NCI-H2107 treated with DMSO at 0.1 percent for 48 hours (cell line): ENCODE results near the gene FBN1.

ENCODE experiments used
- DNase-seq: peaks from one replicate; lab custom pipeline; 2025; ENCODE audit not compliant: unreplicated experiment; lab: John Stamatoyannopoulos, UW

The FBN1 gene

DNA sequence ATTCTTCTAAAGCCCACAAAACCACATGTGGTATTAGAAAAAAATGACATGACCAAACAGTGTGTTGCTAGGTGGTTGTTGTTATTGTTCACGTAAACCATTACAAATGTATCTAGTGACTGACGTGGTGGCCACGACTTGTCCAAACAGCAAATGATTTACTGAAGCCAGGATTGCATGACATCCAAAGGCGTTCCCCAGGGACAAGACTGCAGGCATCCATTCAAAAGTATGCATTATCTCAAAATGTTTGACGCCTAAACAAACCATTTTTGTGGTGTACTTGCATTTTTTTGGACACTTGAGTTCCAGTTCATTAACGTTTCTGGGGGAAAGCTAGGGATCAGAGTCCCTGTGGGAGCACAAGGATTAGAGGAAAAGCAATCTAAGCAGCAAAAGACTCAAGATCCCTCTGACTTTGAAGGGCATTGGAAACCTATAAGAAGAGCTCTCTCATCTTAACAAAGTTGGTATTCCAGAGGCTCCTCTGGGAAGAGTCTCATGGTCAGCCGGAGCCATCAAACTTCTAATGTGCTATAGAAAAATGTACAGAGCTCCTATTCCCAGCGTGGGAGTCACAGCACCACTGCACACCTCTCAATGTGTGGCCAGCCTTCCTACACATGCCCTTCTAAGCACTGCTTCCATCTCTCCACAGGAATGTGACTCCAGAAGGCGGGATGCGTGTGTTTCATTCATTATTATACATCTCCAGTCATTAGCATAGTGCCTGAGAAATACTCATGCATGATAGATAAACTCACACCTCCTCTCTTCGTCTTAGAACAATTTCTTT lies 62.9 kb downstream of the FBN1 start:
- no peak for DNase-seq

DNA sequence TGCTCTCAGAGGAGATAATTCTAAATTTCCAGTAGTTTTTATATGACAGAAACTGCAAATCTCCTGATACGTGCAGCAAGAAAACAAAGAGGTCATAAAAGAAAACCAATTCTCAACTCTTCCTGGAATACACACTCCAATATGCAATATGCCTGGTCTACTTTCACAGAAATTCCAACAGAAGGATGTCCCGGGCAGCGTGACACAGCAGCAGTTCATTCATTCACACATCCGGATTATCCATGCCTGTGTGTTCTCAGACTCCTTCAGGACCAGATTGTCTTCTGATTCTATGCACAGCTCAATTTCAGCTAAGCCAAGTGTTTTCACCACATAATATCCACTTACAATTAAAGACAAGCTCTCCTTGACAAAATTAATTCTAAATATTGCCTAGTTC lies 64.3 kb downstream of the FBN1 start:
- no peak for DNase-seq

DNA sequence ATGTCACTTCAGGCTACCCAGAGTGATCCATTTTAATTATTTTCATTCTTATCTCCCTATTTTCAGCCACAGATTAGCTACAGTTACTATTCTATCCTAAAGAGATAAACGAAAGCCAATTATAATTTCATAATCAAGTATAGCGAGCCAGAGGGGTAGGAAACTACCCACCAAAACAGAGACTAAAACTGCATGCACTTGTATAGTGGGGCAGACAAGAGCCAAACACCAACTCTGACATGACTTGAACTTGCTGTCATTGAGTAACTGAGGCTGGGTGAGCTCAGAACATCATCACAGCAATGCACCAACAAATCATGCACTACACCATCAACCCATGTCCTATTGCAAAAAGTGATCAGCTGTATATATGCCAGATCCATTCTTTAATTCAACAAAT lies 64.8 kb downstream of the FBN1 start:
- DNase-seq = no peak

DNA sequence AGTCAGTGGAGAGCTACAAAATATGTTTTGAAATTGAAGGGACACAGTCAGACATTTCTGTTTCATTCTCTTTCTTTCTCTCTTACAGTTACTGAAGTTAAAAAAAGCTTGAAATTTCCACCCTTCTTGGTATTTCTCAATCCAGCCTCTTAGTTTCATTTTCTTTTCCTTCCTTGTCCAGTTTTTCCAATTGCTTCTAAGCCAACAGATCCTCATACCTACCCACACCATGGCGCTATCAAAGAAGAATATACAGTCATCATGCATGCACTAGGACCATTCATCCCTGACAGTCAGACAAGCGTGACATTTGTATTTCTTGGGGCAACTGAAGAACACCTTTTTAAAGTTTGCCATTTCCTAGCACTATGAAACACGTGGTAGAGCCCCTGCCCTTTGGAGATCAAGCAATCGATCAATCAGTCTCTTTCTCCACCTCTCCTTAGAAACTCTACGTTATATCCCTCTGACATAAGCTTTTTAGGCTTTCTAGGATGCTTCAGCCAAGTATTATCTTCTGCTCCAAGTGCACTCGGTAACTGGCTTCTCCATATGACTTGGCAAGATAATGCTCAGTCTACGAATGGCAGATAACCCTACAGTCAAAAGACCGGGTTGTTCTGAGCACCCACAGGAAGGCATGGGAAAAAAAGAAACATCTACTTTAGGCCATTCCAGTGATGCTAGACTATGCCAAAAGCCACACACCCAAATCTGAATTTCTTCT lies 65.4 kb downstream of the FBN1 start:
- DNase-seq = no peak

DNA sequence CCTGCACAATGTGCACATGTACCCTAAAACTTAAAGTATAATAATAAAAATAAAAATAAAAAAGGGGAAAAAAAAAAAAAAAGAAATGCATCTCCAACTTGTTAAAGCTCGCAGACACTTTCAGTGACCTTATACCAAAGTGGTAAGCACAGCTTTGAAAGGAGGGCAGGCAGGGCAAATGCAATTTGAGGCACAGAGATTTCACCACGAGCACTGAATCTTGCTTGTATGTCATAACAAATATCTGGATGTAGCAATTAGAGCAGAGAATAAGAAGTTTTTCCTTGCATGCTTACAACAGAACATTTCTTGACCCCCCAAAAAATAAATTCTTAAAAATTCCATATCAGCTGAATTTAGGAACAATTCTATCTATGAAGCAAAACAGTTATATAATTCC lies 66.5 kb downstream of the FBN1 start:
- no peak for DNase-seq

DNA sequence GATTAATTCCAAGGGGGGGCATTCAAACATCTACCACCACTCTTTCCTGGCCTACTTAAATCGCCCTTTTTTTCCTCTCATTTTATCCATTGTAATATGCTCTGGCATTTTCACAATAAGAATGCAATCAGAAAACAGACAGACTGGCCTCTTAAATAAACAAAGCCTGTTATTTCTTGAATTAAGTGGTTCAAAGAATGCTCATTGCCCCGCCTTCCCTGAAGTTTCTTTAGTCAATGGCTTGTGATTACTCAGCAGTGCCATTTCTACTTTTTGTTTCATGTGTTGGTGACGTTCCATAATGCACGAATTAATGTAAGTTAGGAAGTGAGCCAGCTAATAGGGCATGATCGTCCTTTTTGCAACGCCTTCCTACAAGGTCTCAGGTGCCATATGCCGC lies 68.0 kb downstream of the FBN1 start:
- no peak for DNase-seq

DNA sequence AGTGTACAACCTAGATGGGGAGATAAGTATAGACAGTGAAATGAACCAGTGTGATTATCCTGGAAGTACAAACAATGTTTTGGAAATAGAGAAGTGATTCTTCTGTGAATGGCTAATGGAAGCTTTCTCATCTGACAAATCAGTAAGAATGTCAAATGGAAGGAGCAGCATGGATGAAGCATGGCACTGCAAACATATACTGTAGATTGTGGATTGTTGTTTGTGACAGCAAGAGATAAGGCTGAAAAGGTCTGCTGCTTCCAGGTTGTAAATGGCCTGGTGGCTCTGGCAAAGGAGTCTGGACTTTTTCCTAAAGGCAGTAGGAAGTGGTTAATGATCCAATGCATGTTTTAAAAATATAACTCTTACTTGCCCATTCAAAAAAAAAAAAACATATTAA lies 71.3 kb downstream of the FBN1 start:
- no peak for DNase-seq

DNA sequence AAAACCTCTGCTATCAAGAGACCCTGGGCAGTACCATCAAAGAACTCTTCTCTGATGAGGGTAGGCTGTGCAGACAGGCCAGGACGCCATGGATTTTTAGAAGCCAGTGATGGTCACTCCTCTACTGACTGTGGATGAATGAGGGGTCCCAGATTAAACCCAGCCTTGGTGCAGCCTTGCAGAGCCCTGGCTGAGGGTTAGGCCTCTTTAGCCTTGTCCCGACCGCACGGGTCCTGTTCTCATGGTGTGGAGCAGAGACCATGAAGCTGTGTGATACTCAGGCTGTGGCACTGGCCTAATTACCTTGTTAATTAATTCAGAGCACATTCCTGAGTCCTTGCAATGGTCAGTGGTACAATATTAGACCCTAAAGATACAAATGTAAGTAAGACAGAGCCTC lies 71.7 kb downstream of the FBN1 start:
- DNase-seq = no peak

DNA sequence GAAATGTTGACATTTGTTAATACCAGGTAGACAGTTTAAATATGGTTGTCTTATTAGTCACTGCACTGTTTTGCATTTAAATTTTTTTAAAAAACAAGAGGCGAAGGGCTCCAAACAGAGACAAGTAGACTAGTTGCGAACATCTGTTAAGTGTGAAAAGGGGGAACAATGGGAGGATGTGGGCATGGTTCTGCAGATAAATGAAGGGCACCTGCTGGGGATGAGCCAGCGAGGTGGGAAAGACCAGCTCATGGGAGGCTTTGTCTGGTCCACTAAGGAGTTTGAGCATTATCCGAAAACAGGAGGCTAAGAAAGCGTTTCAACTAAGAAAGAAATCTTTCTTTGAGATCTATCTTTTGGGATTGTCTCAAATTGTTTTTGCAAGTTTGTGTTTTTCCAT lies 72.7 kb downstream of the FBN1 start:
- no peak for DNase-seq

DNA sequence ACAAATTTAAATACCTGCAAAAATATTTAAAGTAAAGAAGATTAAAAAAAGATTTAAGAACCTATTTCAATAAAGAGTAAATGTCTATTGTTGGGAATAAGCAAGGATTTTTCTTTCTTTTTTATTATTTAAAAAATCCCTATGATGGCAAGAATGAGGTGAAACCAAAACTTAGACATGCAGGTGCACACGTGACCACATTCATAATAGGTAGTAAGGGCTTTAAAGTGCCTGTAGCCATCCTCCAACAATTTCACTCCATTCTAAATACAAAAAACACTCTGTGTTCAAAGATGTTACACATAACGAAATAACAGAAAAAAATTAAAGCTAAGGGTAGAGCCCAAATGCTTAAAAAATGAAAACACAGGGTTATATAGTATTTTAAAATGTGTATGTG lies 74.0 kb downstream of the FBN1 start:
- DNase-seq = no peak

DNA sequence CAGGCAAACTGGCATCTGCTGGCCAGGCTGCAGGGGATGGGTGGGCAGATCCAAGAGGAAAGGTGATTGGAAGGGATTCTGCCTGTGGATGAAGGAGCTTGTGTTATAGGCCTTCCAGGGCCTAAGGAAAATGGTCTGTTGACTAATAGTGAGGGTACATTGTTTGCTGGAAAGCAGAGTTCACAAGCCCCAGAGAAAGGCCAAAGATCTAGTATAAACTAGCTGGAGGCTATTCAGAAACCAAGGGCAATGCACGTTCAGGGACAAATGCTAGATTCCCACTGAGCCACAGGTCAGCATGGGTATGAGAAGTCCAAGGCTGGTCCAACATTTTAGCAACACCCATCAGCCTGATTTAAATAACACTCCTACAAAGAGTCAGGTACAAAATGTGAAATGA lies 74.7 kb downstream of the FBN1 start:
- DNase-seq = no peak

DNA sequence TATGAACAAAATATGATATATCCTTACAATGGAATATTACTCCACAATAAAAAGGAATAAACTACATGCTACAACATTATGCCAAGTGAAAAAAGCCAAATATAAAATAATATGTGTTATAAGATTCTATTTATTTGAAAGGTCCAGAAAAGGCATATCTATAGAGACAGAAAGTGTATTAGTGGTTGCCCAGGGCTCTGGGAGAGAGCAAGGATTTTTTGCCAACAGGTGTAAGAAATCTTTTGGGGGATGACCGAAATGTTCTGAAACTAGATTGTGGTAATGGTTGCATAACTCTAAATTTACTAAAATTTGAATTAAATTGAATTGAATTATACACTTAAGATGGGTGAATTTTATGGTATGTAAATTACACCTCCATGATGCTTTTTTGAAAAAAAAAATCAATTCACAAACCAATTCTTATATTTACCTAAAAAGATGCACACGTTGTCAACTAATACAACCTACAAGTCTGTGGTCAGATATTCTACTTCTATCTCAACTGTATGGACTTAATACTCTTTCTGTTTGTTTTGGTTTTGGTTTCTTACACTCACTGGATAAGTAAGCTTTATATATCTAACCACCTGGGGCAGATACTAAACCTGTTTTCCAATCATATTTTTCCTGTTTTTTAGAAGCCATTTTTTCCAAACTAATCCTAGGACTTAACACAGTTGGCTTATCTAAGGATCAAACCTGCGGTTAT lies 75.8 kb downstream of the FBN1 start:
- no peak for DNase-seq

DNA sequence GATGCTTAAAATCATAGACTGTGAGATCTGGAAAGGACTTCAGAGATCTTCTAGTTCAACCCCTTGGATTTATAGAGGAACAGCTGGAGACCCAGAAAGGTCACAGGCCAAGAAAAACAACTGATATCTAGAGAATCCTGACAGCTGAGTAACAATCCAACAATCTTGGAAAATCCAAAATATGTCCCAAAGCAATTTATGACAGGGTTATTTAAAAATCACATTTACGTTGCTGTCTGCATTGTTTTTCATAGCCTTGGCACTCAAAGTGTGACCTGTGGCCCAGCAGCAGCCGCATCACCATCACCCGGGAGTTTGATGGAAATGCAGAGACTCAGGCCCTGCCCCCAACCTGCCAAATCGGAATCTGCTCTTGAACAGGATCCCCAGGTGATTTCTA lies 78.8 kb downstream of the FBN1 start:
- no peak for DNase-seq

DNA sequence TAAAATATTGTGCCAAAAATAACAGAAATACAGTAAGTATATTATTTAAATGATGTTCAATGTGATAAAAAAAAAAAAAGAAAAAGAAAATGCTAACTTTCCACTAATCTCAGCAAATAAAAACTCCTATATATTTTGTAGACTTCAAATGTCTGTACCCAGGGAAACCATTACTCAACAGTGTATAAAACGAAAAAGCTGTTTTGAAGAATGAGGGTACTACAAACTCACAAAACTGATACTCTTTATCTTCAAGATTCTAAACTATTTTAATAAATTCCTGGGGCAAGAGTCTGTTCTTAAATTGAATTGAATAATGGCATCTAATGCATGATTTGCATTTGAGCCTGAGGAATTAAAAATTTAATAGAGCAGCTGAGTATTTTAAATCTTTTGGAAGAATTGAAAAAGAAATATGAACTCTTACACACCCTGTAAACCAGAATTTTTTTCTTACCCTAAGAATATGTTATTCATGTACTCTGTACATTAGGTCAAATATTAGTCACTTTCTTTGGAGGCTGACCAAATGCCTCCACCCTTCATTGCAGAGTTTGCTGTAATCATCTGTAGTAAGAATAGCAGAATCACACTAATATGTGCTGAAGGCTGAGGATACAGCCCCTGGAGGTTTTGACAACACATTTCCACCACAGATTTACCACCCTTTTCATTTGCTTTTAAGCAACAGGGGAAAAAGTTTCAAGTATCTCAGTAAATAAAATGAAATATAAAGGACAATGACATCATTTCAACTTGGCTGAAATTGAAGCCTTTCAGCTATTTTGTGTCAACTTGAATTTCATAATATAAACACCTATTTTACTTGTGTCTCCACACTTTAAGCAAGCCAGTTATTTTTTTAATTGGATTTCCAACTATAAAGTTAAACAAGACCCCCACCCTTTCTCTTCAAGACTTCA lies 79.7 kb downstream of the FBN1 start:
- DNase-seq = no peak

DNA sequence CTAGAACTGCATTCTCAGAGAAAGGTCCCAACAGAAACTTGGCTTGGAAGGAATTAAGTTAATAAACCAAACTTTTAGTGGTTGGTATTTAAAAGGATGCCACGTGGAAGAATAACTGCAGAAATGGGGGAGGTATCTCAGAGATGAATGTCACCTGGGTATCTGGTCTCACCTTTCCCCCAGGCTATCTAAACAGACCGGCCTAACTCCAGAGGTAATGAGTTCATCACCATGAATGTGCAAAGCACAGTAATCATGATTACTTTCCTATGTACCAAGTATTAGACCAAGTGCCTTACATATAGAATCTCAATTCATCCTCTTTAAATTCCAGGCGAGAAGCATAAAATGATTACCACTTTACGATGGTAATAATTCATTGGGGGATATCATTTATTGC lies 80.8 kb downstream of the FBN1 start:
- DNase-seq = no peak

DNA sequence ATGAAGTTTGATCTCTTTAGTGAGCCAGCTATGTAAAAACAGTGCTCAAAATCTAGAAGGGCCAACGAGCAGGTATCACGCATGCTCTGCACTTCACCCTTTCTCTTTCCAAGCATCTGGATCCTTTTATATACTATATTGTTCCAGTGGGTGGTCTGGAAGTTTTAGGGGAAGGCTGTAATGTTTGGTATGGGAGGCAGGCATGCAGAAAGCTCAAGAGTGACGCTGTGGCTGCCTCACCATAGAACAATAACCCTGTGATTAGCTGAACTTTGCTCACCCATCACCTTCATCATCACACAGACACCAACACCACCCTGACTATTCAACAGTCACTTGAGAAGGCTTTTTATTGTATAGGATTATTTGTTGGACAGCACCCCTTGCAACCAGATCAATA lies 81.6 kb downstream of the FBN1 start:
- DNase-seq = no peak

DNA sequence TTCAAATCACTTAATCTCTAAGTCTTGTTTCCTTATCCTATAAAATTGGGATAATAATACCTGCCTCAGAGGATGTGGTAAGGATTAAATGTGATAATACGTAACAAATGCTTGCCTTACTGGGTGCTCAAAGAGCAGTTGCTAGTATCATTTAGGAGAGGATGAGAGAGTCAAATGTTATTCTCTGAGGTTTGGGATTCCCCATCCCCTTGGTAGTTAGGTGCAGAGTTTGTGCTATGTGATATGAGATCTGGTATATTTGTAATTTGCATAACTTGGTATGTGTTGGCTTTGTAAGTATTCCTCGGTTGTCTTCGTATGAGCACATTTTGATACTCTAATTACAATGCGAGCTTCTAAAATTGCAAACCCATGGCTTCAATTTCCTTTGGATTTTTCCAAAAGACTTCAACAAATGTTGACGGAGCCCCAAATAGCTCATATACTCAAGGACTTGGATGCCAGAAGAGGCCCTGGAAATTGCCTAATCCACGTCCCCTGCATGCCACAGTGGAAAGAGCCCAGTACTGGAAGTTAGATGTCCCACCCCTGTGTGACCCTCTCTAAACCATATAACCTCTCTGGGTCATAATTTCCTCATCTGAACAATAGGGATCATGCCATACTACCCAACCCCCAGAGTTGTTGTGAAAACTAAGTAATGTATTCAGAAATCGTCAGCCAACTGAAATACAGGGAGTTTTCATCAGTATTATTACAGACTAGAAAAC lies 85.0 kb downstream of the FBN1 start:
- DNase-seq = no peak

DNA sequence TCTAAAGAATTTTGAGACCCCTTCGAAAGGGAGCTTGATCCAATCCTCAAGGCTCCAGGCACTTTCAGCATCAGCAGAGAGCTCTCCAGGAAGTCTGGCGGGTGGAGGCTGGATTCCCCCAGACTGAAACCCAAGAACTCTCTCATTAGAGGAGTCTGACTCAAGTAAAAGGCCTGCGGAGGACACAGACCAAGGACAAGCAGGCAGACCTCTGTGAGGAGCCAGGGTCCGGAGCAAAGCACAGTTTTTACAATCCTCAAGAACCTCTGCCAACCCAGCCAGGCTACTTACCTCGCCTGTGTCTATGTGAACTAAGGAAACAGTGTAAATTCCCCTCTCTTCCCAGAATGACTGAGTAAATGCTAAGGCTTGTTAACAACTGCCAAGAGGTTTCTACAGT lies 86.2 kb downstream of the FBN1 start:
- no peak for DNase-seq

DNA sequence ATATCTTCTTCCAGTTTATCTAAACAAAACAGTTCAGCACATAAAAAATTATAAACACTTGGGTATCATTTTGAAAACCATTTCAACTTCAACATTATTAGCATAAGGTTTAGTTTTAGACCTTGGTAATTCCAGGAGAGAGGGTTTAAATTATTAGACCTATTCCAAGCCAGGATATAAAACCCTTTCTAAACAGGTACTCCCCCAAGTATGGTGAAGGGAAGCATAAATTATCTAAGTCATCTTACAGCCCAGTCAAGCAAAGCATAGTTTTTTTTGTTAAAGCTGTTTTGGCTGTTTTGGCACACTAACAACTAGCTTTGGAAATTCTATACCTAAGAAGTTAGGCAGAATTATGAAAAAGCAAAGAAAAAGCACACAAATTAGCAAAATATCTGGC lies 87.3 kb downstream of the FBN1 start:
- DNase-seq = no peak

DNA sequence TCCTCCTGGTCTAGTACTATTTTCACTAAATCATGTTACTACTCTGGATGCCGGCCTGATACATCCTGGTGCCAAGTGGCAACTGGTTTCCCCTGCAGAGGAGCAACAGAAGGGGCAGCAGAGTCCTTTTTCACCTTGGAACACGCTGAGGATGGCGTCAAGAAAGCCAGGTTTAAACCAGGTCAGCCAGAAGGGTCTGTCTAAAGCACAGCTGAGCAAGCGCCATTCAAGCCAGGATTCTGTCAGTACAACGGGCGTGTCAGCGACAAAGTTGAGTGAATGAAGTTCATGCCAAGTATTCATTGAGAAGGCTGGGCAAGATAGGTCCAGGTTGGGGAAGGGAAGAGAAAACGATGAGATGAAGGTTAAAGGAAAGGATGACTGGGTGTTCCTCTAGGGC lies 88.2 kb downstream of the FBN1 start:
- DNase-seq = no peak
